Fibroblast of skin of left quadriceps (primary cell): ENCODE results near the gene SLIT3.
A peak's percentile ranks its signal among the peaks of the same experiment; 100 is the strongest.

ENCODE experiments used
- DNase-seq, 2 experiments: peaks; one replicate each; pipeline ENCODE4 v3.0.0-alpha.2; 2013; ENCODE audit warnings: low read depth in 2 of 2

The SLIT3 gene

DNA sequence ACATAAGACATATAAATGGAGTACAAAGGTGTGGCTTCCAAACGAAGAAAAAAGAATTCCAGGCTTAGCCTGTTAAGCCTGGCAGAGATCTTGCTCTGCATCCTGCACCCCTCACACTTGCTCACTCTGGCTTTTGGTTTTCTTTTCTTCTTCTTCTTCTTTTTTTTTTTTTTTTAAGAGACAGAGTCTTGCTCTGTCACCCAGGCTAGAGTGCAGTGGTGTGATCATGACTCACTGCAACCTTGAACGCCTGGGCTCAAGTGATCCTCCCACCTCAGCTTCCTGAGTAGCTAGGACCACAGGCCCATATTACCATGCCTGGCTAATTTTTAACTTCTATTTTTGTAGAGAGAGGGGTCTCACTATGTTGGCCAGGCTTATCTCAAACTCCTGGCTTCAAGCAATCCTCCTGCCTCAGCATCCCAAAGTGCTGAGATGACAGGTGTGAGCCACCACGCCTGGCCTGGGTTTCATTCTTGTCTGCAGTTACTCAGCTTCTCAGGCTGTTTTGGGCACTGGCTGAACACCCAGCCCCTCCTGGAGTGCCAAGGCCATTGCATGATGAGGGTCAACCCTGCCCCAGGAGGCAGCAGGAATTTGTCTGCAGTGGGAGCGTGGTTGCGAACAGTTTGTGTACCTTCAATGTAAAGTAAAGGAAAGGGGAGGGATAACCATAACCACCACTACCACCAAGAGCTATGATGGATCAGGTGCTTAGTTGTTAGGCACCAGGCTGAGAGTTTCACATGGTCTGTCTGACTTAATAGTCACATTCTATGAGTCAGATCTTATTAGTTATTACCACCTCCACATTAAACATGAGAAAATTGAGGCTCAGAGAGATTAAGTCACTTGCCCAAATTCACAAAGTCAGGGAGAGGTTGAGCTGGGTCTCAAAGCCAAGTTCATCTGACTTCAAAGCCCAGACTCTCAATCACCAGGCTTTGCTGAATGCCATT is 502.6 kb downstream of the SLIT3 start:
- DNase-seq: no peak

DNA sequence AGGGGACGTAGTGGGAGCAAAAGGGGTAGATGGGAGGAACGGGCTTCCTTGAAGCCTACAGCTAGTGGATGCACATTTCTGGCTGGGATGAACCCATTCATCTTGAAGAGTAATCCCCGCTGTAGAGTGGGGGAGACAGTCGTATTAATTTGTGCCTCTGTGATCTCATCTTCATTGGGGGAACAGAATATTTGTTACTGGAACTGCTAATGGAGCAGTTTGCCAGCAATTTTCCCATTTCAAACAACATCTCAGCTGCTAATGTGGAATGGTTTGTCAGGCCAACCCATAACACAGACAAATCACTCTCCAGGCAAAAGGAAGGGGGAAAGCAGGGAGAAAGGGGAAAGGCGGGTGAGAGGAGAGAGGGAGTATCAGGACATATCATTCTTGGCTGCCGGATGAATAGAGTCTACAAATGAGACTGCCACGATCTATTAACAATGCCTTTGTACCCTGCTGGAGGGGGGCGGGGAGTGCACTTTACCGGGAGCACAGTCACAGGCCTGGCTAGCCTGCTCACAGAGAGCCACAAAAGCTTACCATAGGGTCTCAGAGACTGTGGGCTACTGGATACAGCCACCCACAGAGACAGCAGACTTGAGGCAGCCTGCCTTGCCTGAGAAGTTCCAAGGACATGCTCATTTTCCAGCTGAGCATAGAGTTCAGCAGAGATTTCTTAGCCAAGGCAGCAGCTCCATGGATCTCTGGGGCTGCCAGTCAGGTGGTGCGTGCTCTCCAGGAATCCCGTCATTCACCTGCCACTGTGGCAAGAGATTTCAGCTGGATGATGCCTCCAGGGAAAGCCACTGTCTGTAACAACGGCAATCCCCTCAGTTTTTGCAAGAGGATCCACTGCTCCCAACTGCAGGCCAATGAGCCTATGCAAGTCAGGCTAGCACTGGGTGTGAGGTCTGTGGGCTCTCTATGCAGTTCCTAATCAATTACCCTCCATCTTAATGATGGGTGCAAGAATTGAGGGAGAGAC is 504.1 kb downstream of the SLIT3 start:
- DNase-seq: no peak

DNA sequence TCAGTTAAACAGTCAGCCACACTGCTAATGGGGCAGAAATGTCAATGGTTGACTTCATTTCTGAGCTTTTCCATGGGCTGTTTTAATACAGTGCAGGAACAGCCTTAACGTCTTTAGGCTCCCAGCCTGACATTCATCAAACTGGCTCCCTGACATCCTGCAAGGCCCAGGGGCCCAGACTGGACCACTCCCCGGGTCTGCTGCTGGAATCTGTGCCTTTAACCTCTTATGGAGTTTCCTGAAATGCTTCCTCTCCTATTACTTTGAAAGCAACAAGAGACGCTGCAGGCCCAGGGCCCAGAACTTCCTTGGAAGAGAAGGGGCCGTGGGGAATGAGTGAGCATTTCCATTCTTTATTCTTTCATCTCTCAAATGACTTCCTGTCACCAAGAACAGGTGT is 504.9 kb downstream of the SLIT3 start:
- DNase-seq: no peak

DNA sequence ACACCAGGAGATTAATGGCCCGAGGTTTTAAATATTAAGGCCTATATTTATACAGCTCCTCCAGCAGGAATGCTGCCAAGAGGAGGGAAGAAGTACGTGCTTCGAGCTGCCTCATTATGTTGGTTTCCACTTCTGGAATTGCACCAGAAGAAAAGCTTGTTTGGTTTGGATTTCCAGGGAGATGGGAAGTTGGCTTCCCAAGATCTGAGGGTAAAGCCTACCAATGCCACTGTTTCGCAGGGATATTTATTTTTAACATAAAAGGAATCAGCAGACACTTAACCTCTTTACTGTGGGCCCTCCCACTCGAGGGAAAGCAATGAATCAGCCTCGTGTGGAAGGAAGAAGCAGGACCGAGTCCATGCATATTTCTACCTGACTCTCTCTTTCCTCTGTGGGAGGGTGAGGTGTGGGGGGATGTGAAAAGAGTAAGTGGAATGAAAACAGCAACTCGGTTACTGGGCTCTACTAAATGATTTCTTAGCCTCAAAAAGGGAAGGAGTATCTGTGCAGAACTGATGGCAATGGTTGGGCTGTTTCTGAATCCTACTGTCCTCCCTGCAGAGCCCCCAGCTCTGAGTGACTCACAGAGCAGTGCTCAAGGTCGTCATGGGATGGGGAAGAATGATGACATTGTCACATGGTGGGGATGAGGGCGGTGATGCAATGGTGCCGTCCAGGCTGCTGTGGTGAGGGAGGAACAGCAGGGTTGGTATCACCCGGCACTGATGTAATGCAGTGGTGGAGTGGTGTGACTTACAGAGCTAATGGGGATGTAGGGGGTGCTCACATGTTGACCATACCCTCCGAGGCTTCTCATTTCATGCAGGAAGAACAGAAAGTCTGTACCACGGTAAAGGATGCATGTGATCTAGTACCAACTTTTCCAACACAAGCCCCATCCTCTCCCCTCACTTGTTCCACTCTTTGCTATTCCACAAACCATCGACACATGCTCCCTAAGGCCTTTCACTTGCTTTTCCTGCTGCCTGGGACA is 506.8 kb downstream of the SLIT3 start:
- peak; percentile 68 to 69 for DNase-seq

DNA sequence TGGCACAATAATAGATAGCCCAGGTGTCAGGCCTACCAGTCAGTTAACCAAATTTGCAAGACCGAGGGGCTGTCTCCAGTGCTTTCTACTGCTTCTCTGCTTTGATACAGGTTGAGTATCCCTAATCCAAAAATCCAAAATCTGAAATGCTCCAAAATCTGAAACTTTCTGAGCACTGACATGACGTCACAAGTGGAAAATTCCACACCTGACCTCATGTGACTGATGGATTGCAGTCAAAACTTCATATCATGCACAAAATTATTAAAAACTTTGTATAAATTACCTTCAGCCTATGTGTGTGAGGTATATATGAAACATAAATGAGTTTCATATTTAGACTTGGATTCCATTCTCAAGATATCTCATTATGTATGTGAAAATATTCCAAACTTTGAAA is 508.3 kb downstream of the SLIT3 start:
- no peak for DNase-seq

DNA sequence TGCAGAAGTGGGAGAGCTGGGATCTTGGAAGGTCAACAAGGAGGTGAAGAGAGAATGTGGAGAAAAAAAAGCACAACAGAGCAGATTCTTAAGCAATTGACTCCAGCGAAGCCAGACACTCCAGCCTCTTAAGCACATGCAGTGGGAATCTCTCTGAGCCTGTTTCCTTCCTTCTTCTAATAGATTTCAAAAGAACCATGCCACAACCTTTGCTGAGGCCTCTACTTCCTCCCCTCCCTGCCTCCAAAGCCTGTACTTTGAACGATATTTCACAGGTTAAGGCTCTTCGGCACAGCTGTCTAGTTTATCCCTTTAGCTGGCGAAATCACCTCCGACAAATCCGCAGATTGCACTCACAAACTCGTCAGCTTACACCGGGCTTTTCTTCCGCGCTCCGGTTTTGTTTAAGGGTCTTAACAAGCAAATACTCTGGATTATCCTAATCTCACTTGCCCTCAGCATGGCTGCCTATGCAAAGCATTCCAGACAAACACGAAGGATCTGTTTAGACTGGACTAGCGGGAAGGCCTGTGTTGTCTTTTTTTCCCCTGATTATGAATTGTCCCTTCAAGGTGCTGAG is 510.2 kb downstream of the SLIT3 start:
- no peak for DNase-seq

DNA sequence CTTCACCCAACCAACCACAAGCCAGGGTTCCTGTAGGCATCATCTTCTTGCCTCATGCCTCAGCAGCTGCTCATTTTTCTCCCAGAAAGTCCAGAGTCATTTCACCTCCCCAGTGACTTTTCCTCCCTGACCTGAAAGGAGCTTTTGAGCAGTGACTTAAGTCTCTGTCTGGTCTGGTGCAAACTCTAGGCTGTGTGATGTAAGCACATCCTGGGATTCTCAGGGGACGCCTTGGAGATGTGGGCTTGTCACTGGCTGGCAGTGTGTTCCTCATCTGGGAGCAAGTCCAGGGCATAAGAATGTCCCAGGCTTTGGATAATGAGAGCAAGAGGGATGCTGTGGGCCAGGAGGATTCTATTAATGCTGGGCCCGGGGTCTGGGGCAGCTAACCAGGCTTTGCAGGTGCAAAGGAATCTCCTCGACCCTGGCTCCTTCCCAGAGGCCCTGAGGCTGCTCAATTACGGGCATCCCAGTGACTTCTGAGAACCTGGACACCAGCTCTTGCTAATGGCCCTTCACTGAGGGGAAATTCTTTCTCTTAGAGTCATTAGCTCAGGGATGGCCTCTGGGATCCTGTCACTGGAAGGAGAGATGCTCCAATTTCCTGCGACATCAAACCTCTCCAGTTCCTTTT is 510.8 kb downstream of the SLIT3 start:
- DNase-seq: no peak

DNA sequence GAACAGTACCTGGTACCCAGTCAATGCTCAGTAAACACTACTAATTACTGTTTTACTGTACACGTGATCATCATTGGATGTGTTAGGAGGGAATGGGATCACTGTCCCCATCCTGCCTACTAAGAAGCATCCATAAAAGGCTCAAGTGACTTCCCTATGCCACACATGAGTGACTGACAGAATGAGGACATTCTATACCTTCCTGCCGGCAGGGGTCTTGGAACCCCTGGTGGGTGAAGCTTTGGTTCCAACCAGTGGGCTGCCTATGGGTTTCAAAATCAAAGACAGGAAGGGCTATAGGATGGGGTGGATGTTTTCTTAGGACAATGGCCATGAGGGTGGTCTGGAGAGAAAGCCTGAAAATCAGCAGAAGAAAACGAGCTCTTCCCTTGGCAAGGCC is 512.2 kb downstream of the SLIT3 start:
- no peak for DNase-seq

DNA sequence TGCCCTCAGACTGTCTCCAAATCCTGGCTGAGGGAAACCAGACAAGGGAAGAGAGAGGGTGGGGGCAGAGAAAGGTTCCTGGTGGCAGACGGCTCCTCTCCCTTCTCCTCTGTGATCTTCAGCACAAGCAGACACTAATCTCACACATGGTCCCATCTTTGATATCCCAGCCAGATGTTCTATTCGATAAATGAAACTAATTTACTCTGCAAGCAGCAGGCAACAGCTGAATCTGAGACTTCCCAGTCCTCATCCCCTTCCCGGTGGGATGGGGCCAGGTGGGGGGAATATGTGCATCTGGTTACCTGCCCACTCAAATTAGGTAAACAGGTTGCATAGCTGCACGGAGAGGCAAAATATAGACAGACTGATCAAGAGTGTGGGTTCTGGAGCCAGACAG is 512.8 kb downstream of the SLIT3 start:
- no peak for DNase-seq

DNA sequence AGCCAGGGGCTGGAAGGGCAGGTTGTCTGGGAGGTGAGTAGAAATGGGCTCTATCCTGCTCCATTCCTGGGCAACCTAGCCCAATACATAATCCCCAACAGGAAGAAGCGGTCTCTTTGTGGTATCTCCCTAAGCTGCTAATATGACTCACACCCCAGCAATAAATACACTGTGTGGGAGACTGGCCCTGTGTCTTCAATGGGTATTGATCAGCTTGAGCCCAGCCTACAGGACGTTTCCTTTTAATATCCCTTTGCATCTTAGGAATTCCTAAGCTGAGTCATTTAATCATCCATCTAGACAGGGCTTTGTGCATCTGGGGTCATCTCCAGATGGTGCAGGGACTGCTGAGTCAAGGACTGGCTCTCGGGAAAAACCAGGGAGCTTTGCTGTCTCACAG is 514.8 kb downstream of the SLIT3 start:
- DNase-seq: peak in 1 of 2 experiments; percentile 36

DNA sequence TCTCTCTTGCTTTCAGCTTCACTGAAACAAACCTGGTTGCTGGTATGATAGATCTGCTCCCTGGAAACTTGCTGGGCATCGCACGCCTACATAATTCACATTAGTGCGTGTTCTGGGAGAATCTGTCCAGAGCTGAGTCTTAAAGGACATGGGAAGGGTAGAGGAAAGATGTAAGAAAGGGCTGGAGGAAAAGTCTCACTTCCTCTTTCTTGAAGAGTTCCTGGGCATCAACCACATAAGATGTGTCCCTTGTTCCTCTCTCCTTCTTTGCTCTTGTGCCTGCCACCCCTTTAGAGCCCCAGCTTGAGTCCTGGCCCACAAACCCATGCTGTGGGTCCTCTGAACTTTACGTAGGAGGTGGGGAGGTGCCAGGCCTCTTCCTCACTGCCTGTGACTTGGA is 516.5 kb downstream of the SLIT3 start:
- DNase-seq: no peak

DNA sequence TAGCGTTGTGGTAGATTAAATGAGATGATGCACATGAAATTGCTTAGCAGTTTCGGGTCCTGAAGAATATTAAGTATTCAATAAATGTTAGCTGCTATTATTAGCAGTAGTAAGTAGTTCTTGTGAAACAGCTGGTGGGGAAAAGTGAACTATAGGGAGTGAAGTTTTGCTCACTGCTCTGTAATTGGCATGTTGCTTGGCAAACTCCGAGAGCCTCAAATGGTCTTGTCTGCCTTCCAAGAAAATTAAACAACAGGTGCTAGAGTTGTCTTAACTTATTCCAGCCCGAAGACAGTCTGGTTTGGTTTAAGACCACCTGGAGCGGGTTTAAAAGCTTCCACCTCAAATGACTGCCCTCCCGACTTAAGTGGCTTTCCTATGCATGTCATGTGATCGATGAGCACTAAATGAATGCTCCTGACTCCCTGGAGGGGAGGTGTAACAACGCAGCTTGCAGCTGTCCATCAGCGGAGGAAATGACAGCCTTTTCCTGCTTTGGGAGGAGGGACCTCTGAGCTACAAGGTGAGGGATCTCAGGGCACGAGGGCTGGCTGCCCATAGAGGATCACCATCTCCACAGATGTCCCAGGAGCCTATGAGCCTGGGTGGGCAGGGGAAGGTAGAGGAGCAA is 518.9 kb downstream of the SLIT3 start:
- no peak for DNase-seq

DNA sequence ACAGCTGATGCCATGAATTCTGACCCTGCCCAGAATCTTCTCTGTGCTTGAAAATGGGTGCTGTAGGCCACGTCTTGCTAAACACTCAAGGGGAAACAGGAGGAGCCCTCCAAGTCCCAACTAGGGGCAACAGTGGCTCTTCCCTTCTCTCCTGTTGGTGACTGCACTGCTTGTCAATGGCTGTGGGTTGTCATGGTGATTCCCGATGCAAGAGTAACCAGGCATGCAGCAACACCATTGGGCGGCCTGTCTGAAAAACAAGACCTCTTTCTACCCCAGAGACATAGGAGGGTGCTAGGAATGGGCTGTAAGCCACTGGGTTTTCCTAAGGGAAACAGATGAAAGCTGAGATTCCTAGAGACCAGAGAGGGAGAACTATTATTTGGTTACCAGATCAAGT is 520.1 kb downstream of the SLIT3 start:
- no peak for DNase-seq

DNA sequence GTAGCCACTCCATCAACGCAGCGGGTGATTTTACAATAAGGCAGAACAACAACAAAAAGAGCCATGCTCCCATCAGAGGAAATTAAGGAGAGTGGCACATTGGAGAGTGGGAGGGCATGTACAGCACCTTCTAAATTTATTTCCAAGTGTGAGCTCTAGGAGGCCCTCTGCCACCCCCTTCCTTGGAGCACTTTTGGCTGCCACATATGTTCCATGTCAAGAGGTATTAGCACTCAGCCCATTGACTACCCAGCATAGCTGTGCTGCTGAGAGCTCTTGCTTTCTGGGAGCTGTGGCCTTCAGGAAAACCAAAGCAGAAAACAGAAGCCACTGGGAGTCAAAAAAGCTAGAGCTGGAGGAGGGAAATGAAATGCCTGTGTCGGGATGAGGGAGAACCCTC is 521.6 kb downstream of the SLIT3 start:
- DNase-seq: no peak

DNA sequence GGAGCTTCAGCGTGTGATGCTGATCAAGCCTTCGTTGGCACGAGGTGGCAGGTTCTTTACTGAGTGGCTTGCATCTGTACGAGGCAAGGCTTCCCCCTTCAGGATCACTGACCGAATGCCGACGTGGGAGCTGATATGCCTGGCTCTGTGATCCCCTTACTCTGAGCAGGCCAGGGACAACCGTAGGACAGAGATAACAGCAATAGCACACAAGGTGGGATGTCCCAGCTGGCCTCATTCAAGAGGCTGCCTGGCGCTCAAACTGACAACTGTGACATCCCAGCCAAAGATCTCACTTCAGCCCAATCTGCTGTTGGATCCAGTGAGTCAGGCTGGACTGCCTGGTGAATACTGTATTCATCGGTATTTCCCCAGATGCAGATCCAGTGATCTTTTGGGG is 522.4 kb downstream of the SLIT3 start:
- DNase-seq: no peak

DNA sequence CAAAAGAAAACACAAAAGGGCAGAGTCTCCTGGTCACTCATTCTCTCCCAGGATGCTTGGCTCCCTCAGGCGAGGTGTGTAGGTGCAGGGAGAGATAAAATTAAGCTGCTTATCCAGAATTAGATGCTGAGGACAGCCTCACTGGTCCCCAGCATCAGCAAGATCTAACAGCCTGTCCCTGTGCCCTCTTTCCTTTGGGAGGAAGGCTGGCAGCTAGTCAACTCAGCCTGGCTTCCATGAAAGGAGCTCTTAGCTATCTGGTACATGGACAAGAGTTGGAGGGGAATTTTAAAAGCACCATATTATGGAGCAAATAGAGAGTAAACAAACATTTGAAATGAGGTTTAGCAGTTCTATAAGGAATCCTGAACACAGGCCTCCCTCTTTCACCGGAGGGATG is 523.3 kb downstream of the SLIT3 start:
- no peak for DNase-seq

DNA sequence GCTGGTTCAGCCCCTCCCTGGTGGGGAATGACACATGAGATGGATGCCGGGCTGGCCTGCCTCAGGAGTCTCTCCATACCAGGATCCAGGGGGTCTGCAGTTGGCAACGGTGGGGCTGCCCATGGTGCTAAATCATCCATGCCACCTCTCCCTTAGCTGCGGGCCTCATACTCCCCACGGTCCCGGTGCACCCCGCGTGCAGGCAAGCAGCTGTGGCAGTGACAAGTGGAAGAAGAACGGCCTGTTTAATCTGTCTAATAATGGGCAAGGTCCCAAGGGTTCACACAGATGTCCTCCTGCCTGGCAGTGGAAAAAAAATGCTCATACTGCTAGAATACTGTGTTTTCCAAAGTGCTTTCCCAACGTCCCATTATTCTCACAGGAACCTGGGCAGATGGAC is 524.9 kb downstream of the SLIT3 start:
- no peak for DNase-seq

DNA sequence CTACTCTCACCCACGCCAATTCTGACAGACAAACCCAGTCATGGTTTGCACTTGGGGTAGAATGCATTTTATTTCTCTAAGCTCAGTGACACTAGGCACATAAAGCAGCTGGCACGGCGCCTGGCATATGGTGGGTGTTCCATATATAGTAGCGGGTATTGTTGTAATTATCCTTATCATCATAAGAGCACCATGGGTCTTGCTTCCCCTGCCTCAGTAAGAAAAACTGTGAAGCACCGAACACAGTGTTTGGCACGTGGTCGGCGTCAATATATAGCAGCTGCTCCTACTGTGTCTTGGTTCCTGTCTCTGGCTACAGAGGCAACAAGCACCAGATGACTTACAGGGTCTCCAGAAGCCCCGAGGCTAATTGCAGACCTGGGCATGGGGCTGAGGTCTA is 527.7 kb downstream of the SLIT3 start:
- DNase-seq: no peak

DNA sequence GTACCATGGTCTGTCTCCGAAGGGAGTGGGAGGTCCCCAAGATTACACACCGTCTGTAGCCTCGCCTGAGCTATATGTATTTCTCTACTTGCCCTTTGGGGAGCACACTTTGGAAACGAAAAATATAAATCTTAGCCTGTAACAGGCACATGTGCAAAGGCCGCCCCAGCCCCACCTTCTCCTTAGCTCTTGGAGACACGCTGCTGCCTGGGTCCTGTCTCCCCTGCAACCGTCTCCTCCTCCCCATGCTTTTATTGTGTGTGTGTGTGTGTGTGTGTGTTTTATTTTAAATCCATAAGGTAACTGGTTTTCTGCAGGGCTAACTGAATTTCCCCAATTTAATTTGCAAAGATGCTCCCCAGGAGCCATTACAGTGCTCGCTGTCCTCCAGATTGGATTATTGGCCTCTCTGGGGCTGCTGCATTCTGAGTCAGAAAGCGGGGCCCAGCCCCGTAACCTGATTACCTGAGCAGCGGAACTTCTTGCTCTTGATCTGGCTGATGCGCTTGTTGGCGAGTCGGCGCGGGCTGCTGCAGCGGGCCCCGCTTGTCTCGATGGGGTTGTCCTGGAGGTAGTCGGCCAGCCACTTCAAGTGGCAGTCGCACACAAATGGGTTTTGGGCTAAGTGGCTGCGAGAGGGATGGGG is 528.5 kb downstream of the SLIT3 start:
- DNase-seq: no peak
